ENCODE results near the gene ZSCAN1. TPM values are rescaled to one million over a fixed set of nuclear protein-coding genes. Genes with fewer than 3 reads are reported as not detected.
A peak's percentile ranks its signal among the peaks of the same experiment; 100 is the strongest.

The ZSCAN1 gene
- not detected in 2 replicates for total RNA-seq

- Mint-ChIP-seq H3K9me3 (peaks cover 17% of the 10 kb centered on the region), H3K27me3 (peaks cover 25% of the 10 kb centered on the region), H3K4me3 (peak within 1 kb of the TSS; percentile 54), H3K27ac (no peak within 1 kb of the TSS), H3K4me1 (no peaks in the 10 kb centered on the region), H3K36me3 (ENCODE audit: low read depth) (peaks cover 5% of the 10 kb centered on the region)
- intact Hi-C loops (cut with micrococcal nuclease): no loop called here
- no peak for TF ChIP-seq CTCF (IDR thresholded peaks at IDR 0.05)
- ChIA-PET POLR2A (interaction anchor here (0.7 kb wide), 1 partner anchor 9 kb away, joined by 4 read pairs; no protein-coding TSS in a partner anchor), CTCF (no interaction called here)
- ATAC-seq (ENCODE audit: low read depth): peak; percentile 94
- DNase-seq: peak; percentile 33
Measured at GRCh38 chr19:58033741-58034476, at the start of gene ZSCAN1. ZSCAN1 (plus strand) TSS chr19:58034025; CDS start chr19:58037837, 3,812 bp downstream.

- H3K27ac Mint-ChIP-seq: no peak overlapping the region
- ATAC-seq (ENCODE audit: low read depth) (no peak), DNase-seq (no peak)
- peaks cover 79% of the 10 kb centered on the region for H3K36me3 Mint-ChIP-seq (ENCODE audit: low read depth)
- TF ChIP-seq CTCF (IDR thresholded peaks at IDR 0.05): no peak
- H3K9me3 Mint-ChIP-seq: peaks cover 36% of the 10 kb centered on the region
- no peaks in the 10 kb centered on the region for H3K27me3 Mint-ChIP-seq
- intact Hi-C loops (cut with micrococcal nuclease): no loop called here
- H3K4me3 Mint-ChIP-seq: no peak overlapping the region
- ChIA-PET CTCF (interaction anchor here (0.7 kb wide), 1 partner anchor 1589 kb away, joined by 4 read pairs; no protein-coding TSS in a partner anchor), POLR2A (no interaction called here)
- H3K4me1 Mint-ChIP-seq: no peaks in the 10 kb centered on the region
Measured at GRCh38 chr19:57992841-57993240, 41.0 kb upstream of the ZSCAN1 start.

GRCh38 chr19:58000677-58001076 lies 33.1 kb upstream of the ZSCAN1 start:
- DNase-seq: no peak
- no peak for TF ChIP-seq CTCF (IDR thresholded peaks at IDR 0.05)
- intact Hi-C loops (cut with micrococcal nuclease): loop anchor here (5.0 to 10.0 kb wide), 3 partner anchors 97 to 318 kb away; partner anchors contain the start of genes ERVK3-1, ZNF551 and ZSCAN18
- ChIA-PET POLR2A (interaction anchor here (0.7 to 3.8 kb wide), 2 partner anchors 59 to 84 kb away, joined by 3 to 41 read pairs; partner anchors contain the start of genes ZNF135 and ZNF417), CTCF (no interaction called here)
- H3K27ac Mint-ChIP-seq: no peak overlapping the region
- H3K27me3 Mint-ChIP-seq: no peaks in the 10 kb centered on the region
- H3K4me1 Mint-ChIP-seq: peaks cover 38% of the 10 kb centered on the region
- H3K4me3 Mint-ChIP-seq: no peak overlapping the region
- peaks cover 25% of the 10 kb centered on the region for H3K9me3 Mint-ChIP-seq
- no peak for ATAC-seq (ENCODE audit: low read depth)
- peaks cover 86% of the 10 kb centered on the region for H3K36me3 Mint-ChIP-seq (ENCODE audit: low read depth)

GRCh38 chr19:58001895-58002369 lies 31.9 kb upstream of the ZSCAN1 start:
- ChIA-PET POLR2A (interaction anchor here (0.6 to 3.8 kb wide), 26 partner anchors 20 to 557 kb away, joined by 3 to 41 read pairs (median 5); partner anchors contain the start of genes ZBTB45, ZIK1, ZNF132 and ZNF135), CTCF (no interaction called here)
- no peak for ATAC-seq (ENCODE audit: low read depth)
- H3K9me3 Mint-ChIP-seq: peaks cover 32% of the 10 kb centered on the region
- peak overlapping the region; percentile 82 for H3K27ac Mint-ChIP-seq
- no peak for TF ChIP-seq CTCF (IDR thresholded peaks at IDR 0.05)
- no peaks in the 10 kb centered on the region for H3K27me3 Mint-ChIP-seq
- H3K4me3 Mint-ChIP-seq: peak overlapping the region; percentile 88
- intact Hi-C loops (cut with micrococcal nuclease): loop anchor here (1.0 to 10.0 kb wide), 9 partner anchors 55 to 424 kb away; partner anchors contain the start of genes ERVK3-1, ZNF135, ZNF256 and ZNF416
- H3K36me3 Mint-ChIP-seq (ENCODE audit: low read depth): peaks cover 87% of the 10 kb centered on the region
- DNase-seq: no peak
- peaks cover 38% of the 10 kb centered on the region for H3K4me1 Mint-ChIP-seq
